Gastrocnemius medialis (tissue), 4 donors: Measurements from ENCODE around the gene GCNA. TPM values are rescaled to one million over a fixed set of nuclear protein-coding genes. Genes with fewer than 3 reads are reported as not detected.
"Not testable (repeated sequence)": the region's sequence is repeated elsewhere in the genome, so short reads cannot be mapped to it uniquely, and the experiment has no call there.

Experiments used
- ATAC-seq, 2 donors: fragments of 150-250 bp; one replicate each; pipeline ENCODE4 v1.9.1; 2016
- DNase-seq, 2 donors: peaks; one replicate each; pipeline ENCODE4 v3.0.0-alpha.2; 2019
- H3K27ac ChIP-seq, 4 donors: fragments of 200-600 bp; sonication (generic); 1 replicate in 1 of 4; 2 replicates in 3 of 4; pipeline ENCODE4 v1.5.1; 2016 to 2018; ENCODE audit warnings: mild to moderate bottlenecking in 2 of 4, moderate library complexity in 1 of 4
- H3K27me3 ChIP-seq, 3 donors: fragments of 200-600 bp; sonication (generic) in 2 of 3; 1 replicate in 1 of 3; 2 replicates in 2 of 3; pipeline versions ENCODE4 v1.5.1 to v1.6.0; 2016 to 2019; ENCODE audit warnings: mild to moderate bottlenecking in 1 of 3, moderate library complexity in 1 of 3
- H3K36me3 ChIP-seq, 2 donors: fragments of 200-600 bp; sonication (generic) in 1 of 2; one replicate each; pipeline ENCODE4 v1.5.1; 2017 to 2018
- H3K4me1 ChIP-seq, 2 donors: fragments of 200-600 bp; sonication (generic) in 1 of 2; one replicate each; pipeline ENCODE4 v1.5.1; 2016 to 2017; ENCODE audit warnings: mild to moderate bottlenecking in 2 of 2
- H3K4me3 ChIP-seq, 4 donors: fragments of 200-600 bp; sonication (generic) in 3 of 4; 1 replicate in 1 of 4; 2 replicates in 3 of 4; pipeline ENCODE4 v1.5.1; 2016 to 2019; ENCODE audit warnings: mild to moderate bottlenecking in 2 of 4
- H3K9me3 ChIP-seq, 3 donors: fragments of 200-600 bp; sonication (generic) in 2 of 3; 1 replicate in 1 of 3; 2 replicates in 2 of 3; pipeline ENCODE4 v1.5.1; 2016 to 2019
- CTCF ChIP-seq, 5 experiments: fragments of 450-650 bp in 3 of 5; fragments of 200-600 bp in 2 of 5; sonication (generic) in 2 of 5; IDR thresholded peaks in 4 of 5; conservative IDR thresholded peaks in 1 of 5; 1 replicate in 4 of 5; 2 replicates in 1 of 5; pipeline ENCODE4 v1.5.1; 2016 to 2019; ENCODE audit warnings: antibody characterized with exemption in 5 of 5, mild to moderate bottlenecking in 3 of 5, moderate library complexity in 3 of 5
- POLR2A ChIP-seq, 2 donors: fragments of 450-650 bp; IDR thresholded peaks; one replicate each; pipeline ENCODE4 v1.6.1; 2017; ENCODE audit warnings: antibody characterized with exemption in 2 of 2, mild to moderate bottlenecking in 2 of 2, moderate library complexity in 2 of 2
- in situ Hi-C, 4 donors: fragments of 200-750 bp; cut with MboI; loops; one replicate each; pipeline versions ENCODE4 v1.15.0 to v1.8.0; 2017; ENCODE audit warnings: low sequenced_read_pairs in 4 of 4
- intact Hi-C: fragments of 100-400 bp; cut with DNase I; formaldehyde crosslinking; loops from one replicate; pipeline ENCODE4 v1.15.1; 2023; ENCODE audit warnings: low total_unique reads
- total RNA-seq, 4 donors: library from RNA; depleted of rRNA; stranded (reverse); fragments of >200 nt; gene quantifications; one replicate each; pipeline versions ENCODE4 v1.1.0 to v1.2.3, GENCODE V29; 2016

GCNA gene
- total RNA-seq, 4 donors from 2014 or later: 0.95 to 5.4 (median 1.4) TPM

- ATAC-seq: no peak
- no peaks in the 10 kb centered on the region for H3K9me3 ChIP-seq
- in situ Hi-C loops: no loop called here
Measured at GRCh38 chrX:71579136-71579989, 1.1 kb downstream of the GCNA start.

GRCh38 chrX:71579990-71580380 lies 1.7 kb downstream of the GCNA start:
- Histone ChIP-seq H3K27ac (no peak overlapping the region), H3K4me1 (no peaks in the 10 kb centered on the region), H3K36me3 (peaks cover 0 to 12% of the 10 kb centered on the region in 2 donors), H3K9me3 (no peaks in the 10 kb centered on the region), H3K27me3 (no peaks in the 10 kb centered on the region), H3K4me3 (no peak overlapping the region)
- DNase-seq (no peak), ATAC-seq (no peak)
- TF ChIP-seq CTCF (IDR thresholded peaks at IDR 0.05 in 4 of 5, conservative IDR thresholded peaks at IDR 0.05 in 1 of 5): no peak
- no peak for TF ChIP-seq POLR2A (IDR thresholded peaks at IDR 0.05)
- in situ Hi-C loops (no loop called here), intact Hi-C loops (no loop called here)

More at GRCh38 chrX:71579136-71579989, 1.1 kb downstream of the GCNA start:
- no peak for DNase-seq
- no peak overlapping the region for H3K4me3 ChIP-seq
- no peaks in the 10 kb centered on the region for H3K4me1 ChIP-seq
- H3K36me3 ChIP-seq: peaks cover 0 to 14% of the 10 kb centered on the region in 2 donors
- H3K27me3 ChIP-seq: no peaks in the 10 kb centered on the region
- intact Hi-C loops: no loop called here
- H3K27ac ChIP-seq: no peak overlapping the region
- no peak for TF ChIP-seq POLR2A (IDR thresholded peaks at IDR 0.05)
- TF ChIP-seq CTCF (IDR thresholded peaks at IDR 0.05 in 4 of 5, conservative IDR thresholded peaks at IDR 0.05 in 1 of 5): no peak

- H3K9me3 ChIP-seq: no peaks in the 10 kb centered on the region
- in situ Hi-C loops (no loop called here), intact Hi-C loops (no loop called here)
- H3K36me3 ChIP-seq: peaks cover 0 to 5% of the 10 kb centered on the region in 2 donors
- H3K4me1 ChIP-seq: no peaks in the 10 kb centered on the region
- TF ChIP-seq CTCF (IDR thresholded peaks at IDR 0.05 in 4 of 5, conservative IDR thresholded peaks at IDR 0.05 in 1 of 5) (no peak), POLR2A (IDR thresholded peaks at IDR 0.05) (no peak)
- no peak overlapping the region for H3K27ac ChIP-seq
- DNase-seq: no peak
- no peak for ATAC-seq
- no peak overlapping the region for H3K4me3 ChIP-seq
- no peaks in the 10 kb centered on the region for H3K27me3 ChIP-seq
Measured at GRCh38 chrX:71581210-71581609, 3.0 kb downstream of the GCNA start.

- Histone ChIP-seq H3K4me3 (no peak overlapping the region), H3K9me3 (no peaks in the 10 kb centered on the region), H3K27me3 (no peaks in the 10 kb centered on the region), H3K36me3 (no peaks in the 10 kb centered on the region), H3K27ac (peak overlapping the region in 1 of 4 donors; percentile 48), H3K4me1 (no peaks in the 10 kb centered on the region)
- in situ Hi-C loops: no loop called here
- intact Hi-C loops: no loop called here
- ATAC-seq (peak; percentile 52 to 75), DNase-seq (no peak)
- TF ChIP-seq POLR2A (IDR thresholded peaks at IDR 0.05) (no peak), CTCF (IDR thresholded peaks at IDR 0.05 in 4 of 5, conservative IDR thresholded peaks at IDR 0.05 in 1 of 5) (no peak)
Measured at GRCh38 chrX:71586929-71587328, 8.7 kb downstream of the GCNA start.

GRCh38 chrX:71593210-71593609 lies 15.0 kb downstream of the GCNA start:
- peaks cover 0 to 27% of the 10 kb centered on the region in 2 donors for H3K36me3 ChIP-seq
- DNase-seq, H3K4me3 ChIP-seq, in situ Hi-C loops, H3K27ac ChIP-seq, H3K4me1 ChIP-seq, H3K27me3 ChIP-seq, intact Hi-C loops, ATAC-seq, H3K9me3 ChIP-seq: not testable (repeated sequence)
